Measurements from ENCODE around the gene CABP1. TPM values are rescaled to one million over a fixed set of nuclear protein-coding genes. Genes with fewer than 3 reads are reported as not detected.
A peak's percentile ranks its signal among the peaks of the same experiment; 100 is the strongest.

CABP1 gene
- total RNA-seq, 1 experiment from 2014 or later: not detected

- no peak for DNase-seq (ENCODE audit: low read depth)
Observed at GRCh38 chr12:120708651-120709050, 68.2 kb downstream of the CABP1 start.

GRCh38 chr12:120710031-120710804, 69.8 kb downstream of the CABP1 start, which contains the start of gene UNC119B:
Gene UNC119B, plus strand, starts transcription at chr12:120710458. Its CDS starts 17 bp downstream, at chr12:120710475.
- DNase-seq (ENCODE audit: low read depth): peak; percentile 68
- in situ Hi-C loops (cut with HindIII; ENCODE audit: low pct_unique_long_range_greater_than_20kb, low sequenced_read_pairs): no loop called here

More at GRCh38 chr12:120708651-120709050, 68.2 kb downstream of the CABP1 start:
- in situ Hi-C loops (cut with HindIII; ENCODE audit: low pct_unique_long_range_greater_than_20kb, low sequenced_read_pairs): no loop called here

- peak; percentile 30 for DNase-seq (ENCODE audit: low read depth)
- in situ Hi-C loops (cut with HindIII; ENCODE audit: low pct_unique_long_range_greater_than_20kb, low sequenced_read_pairs): no loop called here
Observed at GRCh38 chr12:120710805-120711296, 70.4 kb downstream of the CABP1 start.

- in situ Hi-C loops (cut with HindIII; ENCODE audit: low pct_unique_long_range_greater_than_20kb, low sequenced_read_pairs): no loop called here
- DNase-seq (ENCODE audit: low read depth): no peak
Observed at GRCh38 chr12:120711411-120711810, 71.0 kb downstream of the CABP1 start.

GRCh38 chr12:120712610-120713009, 72.2 kb downstream of the CABP1 start:
- in situ Hi-C loops (cut with HindIII; ENCODE audit: low pct_unique_long_range_greater_than_20kb, low sequenced_read_pairs): no loop called here
- no peak for DNase-seq (ENCODE audit: low read depth)

GRCh38 chr12:120713861-120714482, 73.5 kb downstream of the CABP1 start:
- in situ Hi-C loops (cut with HindIII; ENCODE audit: low pct_unique_long_range_greater_than_20kb, low sequenced_read_pairs): no loop called here

More at GRCh38 chr12:120713861-120714482, 73.5 kb downstream of the CABP1 start:
- DNase-seq (ENCODE audit: low read depth): peak; percentile 45

Other genes starting within 250 kb of the CABP1 start
- 793 and 854 TPM in 2 replicates for gene COX6A1, start 202.5 kb upstream of the CABP1 start, total RNA-seq (2014; rRNA removed; shearing (Covaris generic); ENCODE audit: low replicate concordance)
- gene TRIAP1, start 194.2 kb upstream of the CABP1 start, total RNA-seq (2014; rRNA removed; shearing (Covaris generic); ENCODE audit: low replicate concordance): 75.7 and 92.8 TPM in 2 replicates
- 24.9 and 36.8 TPM in 2 replicates for gene GATC, start 194.2 kb upstream of the CABP1 start, total RNA-seq (2014; rRNA removed; shearing (Covaris generic); ENCODE audit: low replicate concordance)
- gene SRSF9, start 170.9 kb upstream of the CABP1 start, total RNA-seq (2014; rRNA removed; shearing (Covaris generic); ENCODE audit: low replicate concordance): 336 and 419 TPM in 2 replicates
- 551 and 600 TPM in 2 replicates for gene DYNLL1, start 144.5 kb upstream of the CABP1 start, total RNA-seq (2014; rRNA removed; shearing (Covaris generic); ENCODE audit: low replicate concordance)
- 19.3 and 35.9 TPM in 2 replicates for gene COQ5, start 111.5 kb upstream of the CABP1 start, total RNA-seq (2014; rRNA removed; shearing (Covaris generic); ENCODE audit: low replicate concordance)
- gene RNF10, start 106.3 kb upstream of the CABP1 start, total RNA-seq (2014; rRNA removed; shearing (Covaris generic); ENCODE audit: low replicate concordance): 59.8 and 79.9 TPM in 2 replicates
- 68.5 and 78.9 TPM in 2 replicates for gene POP5, start 59.2 kb upstream of the CABP1 start, total RNA-seq (2014; rRNA removed; shearing (Covaris generic); ENCODE audit: low replicate concordance)
- 73.7 and 80.6 TPM in 2 replicates for gene MLEC, start 46.5 kb downstream of the CABP1 start, total RNA-seq (2014; rRNA removed; shearing (Covaris generic); ENCODE audit: low replicate concordance)
- 41.8 and 46.2 TPM in 2 replicates for gene UNC119B, start 69.8 kb downstream of the CABP1 start, total RNA-seq (2014; rRNA removed; shearing (Covaris generic); ENCODE audit: low replicate concordance)
- gene ACADS, start 85.2 kb downstream of the CABP1 start, total RNA-seq (2014; rRNA removed; shearing (Covaris generic); ENCODE audit: low replicate concordance): 44.1 and 55.0 TPM in 2 replicates

Measured in Caki2 (cell line).